Measurements from ENCODE around the gene IGLL5.
"Not testable (repeated sequence)": the region's sequence is repeated elsewhere in the genome, so short reads cannot be mapped to it uniquely, and the experiment has no call there.

IGLL5 gene

GRCh38 chr22:22916215-22916951 lies 28.8 kb downstream of the IGLL5 start:
- peaks cover 16% of the 10 kb centered on the region for H3K27me3 ChIP-seq (ENCODE audit: control insufficient read depth, insufficient read depth, low read length)
- H3K36me3 ChIP-seq (ENCODE audit: control insufficient read depth, low read depth, low read length) = no peaks in the 10 kb centered on the region
- no peak overlapping the region for H3K4me3 ChIP-seq (ENCODE audit: low read length)
- no peak overlapping the region for H3K9ac ChIP-seq (ENCODE audit: low read length)
- H3K9me3 ChIP-seq (ENCODE audit: control insufficient read depth, low read depth, low read length) = no peaks in the 10 kb centered on the region
- H3K4me1 ChIP-seq (ENCODE audit: control insufficient read depth, low read depth, low read length) = no peaks in the 10 kb centered on the region
- H3K27ac ChIP-seq (ENCODE audit: low read length) = no peak overlapping the region

- peaks cover 19% of the 10 kb centered on the region for H3K27me3 ChIP-seq (ENCODE audit: control insufficient read depth, insufficient read depth, low read length)
- no peaks in the 10 kb centered on the region for H3K36me3 ChIP-seq (ENCODE audit: control insufficient read depth, low read depth, low read length)
- H3K9ac ChIP-seq (ENCODE audit: low read length) = no peak overlapping the region
- no peak overlapping the region for H3K27ac ChIP-seq (ENCODE audit: low read length)
- no peaks in the 10 kb centered on the region for H3K4me1 ChIP-seq (ENCODE audit: control insufficient read depth, low read depth, low read length)
- no peaks in the 10 kb centered on the region for H3K9me3 ChIP-seq (ENCODE audit: control insufficient read depth, low read depth, low read length)
- H3K4me3 ChIP-seq (ENCODE audit: low read length) = no peak overlapping the region
These were observed 29.3 kb downstream of the IGLL5 start for GRCh38 chr22:22916952-22917290.

- Histone ChIP-seq H3K4me1 (ENCODE audit: control insufficient read depth, low read depth, low read length) (no peaks in the 10 kb centered on the region), H3K9ac (ENCODE audit: low read length) (no peak overlapping the region), H3K4me3 (ENCODE audit: low read length) (no peak overlapping the region), H3K9me3 (ENCODE audit: control insufficient read depth, low read depth, low read length) (no peaks in the 10 kb centered on the region), H3K27ac (ENCODE audit: low read length) (no peak overlapping the region), H3K36me3 (ENCODE audit: control insufficient read depth, low read depth, low read length) (no peaks in the 10 kb centered on the region), H3K27me3 (ENCODE audit: control insufficient read depth, insufficient read depth, low read length) (peaks cover 16% of the 10 kb centered on the region)
These were observed 29.8 kb downstream of the IGLL5 start for GRCh38 chr22:22917377-22917776.

- H3K36me3 ChIP-seq (ENCODE audit: control insufficient read depth, low read depth, low read length) = no peaks in the 10 kb centered on the region
- peaks cover 12% of the 10 kb centered on the region for H3K27me3 ChIP-seq (ENCODE audit: control insufficient read depth, insufficient read depth, low read length)
- no peaks in the 10 kb centered on the region for H3K9me3 ChIP-seq (ENCODE audit: control insufficient read depth, low read depth, low read length)
- H3K4me1 ChIP-seq (ENCODE audit: control insufficient read depth, low read depth, low read length) = no peaks in the 10 kb centered on the region
- no peak overlapping the region for H3K9ac ChIP-seq (ENCODE audit: low read length)
- H3K27ac ChIP-seq (ENCODE audit: low read length) = no peak overlapping the region
- H3K4me3 ChIP-seq (ENCODE audit: low read length) = no peak overlapping the region
These were observed 30.8 kb downstream of the IGLL5 start for GRCh38 chr22:22918297-22918965.

- peaks cover 10% of the 10 kb centered on the region for H3K27me3 ChIP-seq (ENCODE audit: control insufficient read depth, insufficient read depth, low read length)
- H3K4me1 ChIP-seq (ENCODE audit: control insufficient read depth, low read depth, low read length) = no peaks in the 10 kb centered on the region
- no peaks in the 10 kb centered on the region for H3K36me3 ChIP-seq (ENCODE audit: control insufficient read depth, low read depth, low read length)
- H3K4me3 ChIP-seq (ENCODE audit: low read length) = no peak overlapping the region
- no peak overlapping the region for H3K9ac ChIP-seq (ENCODE audit: low read length)
- H3K27ac ChIP-seq (ENCODE audit: low read length) = no peak overlapping the region
- no peaks in the 10 kb centered on the region for H3K9me3 ChIP-seq (ENCODE audit: control insufficient read depth, low read depth, low read length)
These were observed 31.4 kb downstream of the IGLL5 start for GRCh38 chr22:22919041-22919440.

- Histone ChIP-seq H3K4me1 (ENCODE audit: control insufficient read depth, low read depth, low read length) (no peaks in the 10 kb centered on the region), H3K4me3 (ENCODE audit: low read length) (no peak overlapping the region), H3K27me3 (ENCODE audit: control insufficient read depth, insufficient read depth, low read length) (peaks cover 8% of the 10 kb centered on the region), H3K27ac (ENCODE audit: low read length) (no peak overlapping the region), H3K36me3 (ENCODE audit: control insufficient read depth, low read depth, low read length) (no peaks in the 10 kb centered on the region), H3K9ac (ENCODE audit: low read length) (no peak overlapping the region), H3K9me3 (ENCODE audit: control insufficient read depth, low read depth, low read length) (no peaks in the 10 kb centered on the region)
These were observed 32.6 kb downstream of the IGLL5 start for GRCh38 chr22:22920104-22920654.

GRCh38 chr22:22920910-22921550 lies 33.4 kb downstream of the IGLL5 start:
- H3K27ac ChIP-seq (ENCODE audit: low read length) = no peak overlapping the region
- no peaks in the 10 kb centered on the region for H3K36me3 ChIP-seq (ENCODE audit: control insufficient read depth, low read depth, low read length)
- H3K9me3 ChIP-seq (ENCODE audit: control insufficient read depth, low read depth, low read length) = no peaks in the 10 kb centered on the region
- H3K27me3 ChIP-seq (ENCODE audit: control insufficient read depth, insufficient read depth, low read length) = peaks cover 13% of the 10 kb centered on the region
- no peak overlapping the region for H3K9ac ChIP-seq (ENCODE audit: low read length)
- peaks cover 5% of the 10 kb centered on the region for H3K4me1 ChIP-seq (ENCODE audit: control insufficient read depth, low read depth, low read length)
- H3K4me3 ChIP-seq (ENCODE audit: low read length) = no peak overlapping the region

- H3K9me3 ChIP-seq (ENCODE audit: control insufficient read depth, low read depth, low read length) = no peaks in the 10 kb centered on the region
- H3K4me1 ChIP-seq (ENCODE audit: control insufficient read depth, low read depth, low read length) = peaks cover 10% of the 10 kb centered on the region
- no peaks in the 10 kb centered on the region for H3K36me3 ChIP-seq (ENCODE audit: control insufficient read depth, low read depth, low read length)
- peaks cover 16% of the 10 kb centered on the region for H3K27me3 ChIP-seq (ENCODE audit: control insufficient read depth, insufficient read depth, low read length)
- H3K27ac ChIP-seq (ENCODE audit: low read length) = no peak overlapping the region
- no peak overlapping the region for H3K4me3 ChIP-seq (ENCODE audit: low read length)
- H3K9ac ChIP-seq (ENCODE audit: low read length) = no peak overlapping the region
These were observed 34.0 kb downstream of the IGLL5 start for GRCh38 chr22:22921575-22921974.

GRCh38 chr22:22922092-22922953 lies 34.7 kb downstream of the IGLL5 start:
- Histone ChIP-seq H3K4me1 (ENCODE audit: control insufficient read depth, low read depth, low read length) (peaks cover 10% of the 10 kb centered on the region), H3K27me3 (ENCODE audit: control insufficient read depth, insufficient read depth, low read length) (peaks cover 19% of the 10 kb centered on the region)
- H3K36me3 ChIP-seq (ENCODE audit: control insufficient read depth, low read depth, low read length); H3K9ac ChIP-seq (ENCODE audit: low read length); H3K9me3 ChIP-seq (ENCODE audit: control insufficient read depth, low read depth, low read length); H3K4me3 ChIP-seq (ENCODE audit: low read length); H3K27ac ChIP-seq (ENCODE audit: low read length): not testable (repeated sequence)

- Histone ChIP-seq H3K4me3 (ENCODE audit: low read length) (no peak overlapping the region), H3K36me3 (ENCODE audit: control insufficient read depth, low read depth, low read length) (no peaks in the 10 kb centered on the region), H3K27me3 (ENCODE audit: control insufficient read depth, insufficient read depth, low read length) (peaks cover 19% of the 10 kb centered on the region), H3K9ac (ENCODE audit: low read length) (no peak overlapping the region), H3K4me1 (ENCODE audit: control insufficient read depth, low read depth, low read length) (peaks cover 10% of the 10 kb centered on the region), H3K27ac (ENCODE audit: low read length) (no peak overlapping the region), H3K9me3 (ENCODE audit: control insufficient read depth, low read depth, low read length) (no peaks in the 10 kb centered on the region)
These were observed 35.3 kb downstream of the IGLL5 start for GRCh38 chr22:22922954-22923319.

- no peaks in the 10 kb centered on the region for H3K9me3 ChIP-seq (ENCODE audit: control insufficient read depth, low read depth, low read length)
- no peak overlapping the region for H3K27ac ChIP-seq (ENCODE audit: low read length)
- H3K4me1 ChIP-seq (ENCODE audit: control insufficient read depth, low read depth, low read length) = peaks cover 10% of the 10 kb centered on the region
- H3K9ac ChIP-seq (ENCODE audit: low read length) = no peak overlapping the region
- no peaks in the 10 kb centered on the region for H3K36me3 ChIP-seq (ENCODE audit: control insufficient read depth, low read depth, low read length)
- H3K27me3 ChIP-seq (ENCODE audit: control insufficient read depth, insufficient read depth, low read length) = peaks cover 19% of the 10 kb centered on the region
- no peak overlapping the region for H3K4me3 ChIP-seq (ENCODE audit: low read length)
These were observed 35.8 kb downstream of the IGLL5 start for GRCh38 chr22:22923379-22923778.

Data from iPS-18a (cell line).